Psoas muscle (tissue), 8 donors: Measurements from ENCODE around the gene UBE2O. TPM values are rescaled to one million over a fixed set of nuclear protein-coding genes. Genes with fewer than 3 reads are reported as not detected.

Source experiments
- ATAC-seq, 4 donors: fragments of 200-7000 bp; cut with Tn5 transposase; one replicate each; pipeline ENCODE4 v1.9.1; 2020; ENCODE audit warnings: moderate library complexity in 3 of 4, mild to moderate bottlenecking in 2 of 4
- DNase-seq, 2 donors: peaks; one replicate each; pipeline ENCODE4 v3.0.0-alpha.2; 2020
- H3K27ac ChIP-seq: fragments of 200-600 bp; one replicate; pipeline ENCODE4 v1.8.0; 2022
- H3K27me3 ChIP-seq, 3 donors: fragments of 200-600 bp in 1 of 3; one replicate each; pipeline versions ENCODE4 v1.6.1 to v1.8.0; 2013 to 2022; ENCODE audit warnings: low read length in 2 of 3, mild to moderate bottlenecking in 2 of 3, moderate library complexity in 1 of 3; ENCODE audit not compliant: insufficient read depth in 3 of 3
- H3K36me3 ChIP-seq, 2 donors: fragments of 200-600 bp in 1 of 2; one replicate each; pipeline versions ENCODE4 v1.6.1 to v1.8.0; 2013 to 2022; ENCODE audit warnings: low read depth in 1 of 2, mild to moderate bottlenecking in 1 of 2, moderate library complexity in 1 of 2; ENCODE audit not compliant: insufficient read depth in 1 of 2
- H3K4me1 ChIP-seq: fragments of 200-600 bp; one replicate; pipeline ENCODE4 v1.8.0; 2022
- H3K4me3 ChIP-seq: fragments of 200-600 bp; one replicate; pipeline ENCODE4 v1.8.0; 2022; ENCODE audit warnings: mild to moderate bottlenecking
- H3K9me3 ChIP-seq: fragments of 200-600 bp; one replicate; pipeline ENCODE4 v1.8.0; 2022
- WGBS, 3 donors: extraction: QIAGEN DNeasy Blood & Tissue Kit; methylation state at CpG; one replicate each; pipeline versions ENCODE4 v1.1.6 to v1.1.7; 2013; 5-methylcytosine and 5-hydroxymethylcytosine counted together
- intact Hi-C, 2 donors: fragments of 100-400 bp; cut with DNase I; formaldehyde crosslinking; loops; one replicate each; pipeline versions ENCODE4 v1.11.0 to v1.14.2; 2022
- polyA plus RNA-seq, 3 donors: library from polyadenylated mRNA; stranded (reverse); fragments of 200-250 nt; gene quantifications; one replicate each; pipeline ENCODE4 v1.2.3, GENCODE V29; 2013
- total RNA-seq, 4 donors: library from RNA; stranded (reverse); fragmentation: NEBNext Ultra II Directional in 2 of 4; extraction: Animal tissue kit (Norgen Biotek cat#: 25700) in 2 of 4; gene quantifications; one replicate each; pipeline versions ENCODE4 v1.2.1 to v1.2.4, GENCODE V29; 2021 to 2023
- TF ChIP-seq, protein P1 (sequence below): fragments of 200-600 bp; IDR thresholded peaks from one replicate; pipeline ENCODE4 v1.8.0; 2022; ENCODE audit warnings: antibody characterized with exemption
- donor health status: healthy with polysubstance abuse.
- donor health status: DM: no; HTN: no; CAD: no; lungs with moderate emphysema.
- donor health status: Bipolar disorder and iron deficiency.
- donor health status: healthy.
- donor health status: DM: yes; HTN: yes; CAD: no.
- donor health status: DM: no; HTN: no; CAD: no.
- donor health status: DM: no; HTN: no; CAD: no.
- donor health status: DM: yes; HTN: yes; CAD: no.

UBE2O gene
- total and polyA plus RNA-seq, 7 donors = 11.6 to 45.5 (median 37.3) TPM

DNA sequence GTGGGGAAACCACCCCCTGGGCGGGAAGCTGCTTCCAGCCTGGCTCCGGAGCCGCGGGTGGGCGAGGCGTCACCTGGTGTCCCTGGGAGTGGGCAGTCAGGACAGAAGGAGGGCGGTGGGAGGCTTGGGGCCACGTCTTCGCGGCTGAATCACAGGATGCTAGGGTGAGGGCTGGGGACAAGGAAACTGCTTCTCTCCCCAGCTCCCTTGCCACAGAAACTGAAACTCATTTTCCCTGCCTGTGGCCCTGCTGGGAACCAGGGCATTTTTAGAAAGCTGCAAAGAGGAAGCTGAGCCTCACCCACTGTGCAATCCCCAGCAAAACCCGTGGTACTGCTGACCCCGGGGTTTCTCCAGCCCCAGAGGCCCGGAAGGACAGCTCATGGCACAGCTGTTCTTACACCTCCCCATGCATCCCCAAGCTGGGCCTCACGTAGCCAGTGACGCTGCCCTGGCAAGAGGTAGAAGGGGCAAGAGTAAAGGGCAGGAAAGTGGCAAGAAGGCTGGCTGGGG, 40.1 kb upstream of the UBE2O start:
- TF ChIP-seq, protein P1, sequence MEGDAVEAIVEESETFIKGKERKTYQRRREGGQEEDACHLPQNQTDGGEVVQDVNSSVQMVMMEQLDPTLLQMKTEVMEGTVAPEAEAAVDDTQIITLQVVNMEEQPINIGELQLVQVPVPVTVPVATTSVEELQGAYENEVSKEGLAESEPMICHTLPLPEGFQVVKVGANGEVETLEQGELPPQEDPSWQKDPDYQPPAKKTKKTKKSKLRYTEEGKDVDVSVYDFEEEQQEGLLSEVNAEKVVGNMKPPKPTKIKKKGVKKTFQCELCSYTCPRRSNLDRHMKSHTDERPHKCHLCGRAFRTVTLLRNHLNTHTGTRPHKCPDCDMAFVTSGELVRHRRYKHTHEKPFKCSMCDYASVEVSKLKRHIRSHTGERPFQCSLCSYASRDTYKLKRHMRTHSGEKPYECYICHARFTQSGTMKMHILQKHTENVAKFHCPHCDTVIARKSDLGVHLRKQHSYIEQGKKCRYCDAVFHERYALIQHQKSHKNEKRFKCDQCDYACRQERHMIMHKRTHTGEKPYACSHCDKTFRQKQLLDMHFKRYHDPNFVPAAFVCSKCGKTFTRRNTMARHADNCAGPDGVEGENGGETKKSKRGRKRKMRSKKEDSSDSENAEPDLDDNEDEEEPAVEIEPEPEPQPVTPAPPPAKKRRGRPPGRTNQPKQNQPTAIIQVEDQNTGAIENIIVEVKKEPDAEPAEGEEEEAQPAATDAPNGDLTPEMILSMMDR = no peak
- intact Hi-C loops = no loop called here
- Histone ChIP-seq H3K4me1 (peaks cover 39% of the 10 kb centered on the region), H3K27ac (peak overlapping the region; percentile 57), H3K36me3 (no peaks in the 10 kb centered on the region), H3K27me3 (no peaks in the 10 kb centered on the region), H3K9me3 (no peaks in the 10 kb centered on the region), H3K4me3 (no peak overlapping the region)
- peak; percentile 71 to 78 for DNase-seq
- 15 to 21% (median 21%) methylated on average over 11 to 15 of the region's 15 CpGs for WGBS, 3 donors
- peak; percentile 42 to 68 (median 62) for ATAC-seq

- no peaks in the 10 kb centered on the region for H3K9me3 ChIP-seq
- H3K27me3 ChIP-seq = no peaks in the 10 kb centered on the region
- TF ChIP-seq, protein P1 = no peak
- peak overlapping the region; percentile 57 for H3K27ac ChIP-seq
- no peak for DNase-seq
- no peak overlapping the region for H3K4me3 ChIP-seq
- H3K4me1 ChIP-seq = peaks cover 32% of the 10 kb centered on the region
- H3K36me3 ChIP-seq = peaks cover 0 to 6% of the 10 kb centered on the region in 2 donors
- intact Hi-C loops = no loop called here
- ATAC-seq = peak in 3 of 4 donors; percentile 21 to 26 (median 23)
- WGBS, 3 donors = 67 to 71% (median 68%) methylated on average over 10 to 11 of the region's 11 CpGs
Measured at GRCh38 chr17:76492123-76492988, 39.4 kb upstream of the UBE2O start.

DNA sequence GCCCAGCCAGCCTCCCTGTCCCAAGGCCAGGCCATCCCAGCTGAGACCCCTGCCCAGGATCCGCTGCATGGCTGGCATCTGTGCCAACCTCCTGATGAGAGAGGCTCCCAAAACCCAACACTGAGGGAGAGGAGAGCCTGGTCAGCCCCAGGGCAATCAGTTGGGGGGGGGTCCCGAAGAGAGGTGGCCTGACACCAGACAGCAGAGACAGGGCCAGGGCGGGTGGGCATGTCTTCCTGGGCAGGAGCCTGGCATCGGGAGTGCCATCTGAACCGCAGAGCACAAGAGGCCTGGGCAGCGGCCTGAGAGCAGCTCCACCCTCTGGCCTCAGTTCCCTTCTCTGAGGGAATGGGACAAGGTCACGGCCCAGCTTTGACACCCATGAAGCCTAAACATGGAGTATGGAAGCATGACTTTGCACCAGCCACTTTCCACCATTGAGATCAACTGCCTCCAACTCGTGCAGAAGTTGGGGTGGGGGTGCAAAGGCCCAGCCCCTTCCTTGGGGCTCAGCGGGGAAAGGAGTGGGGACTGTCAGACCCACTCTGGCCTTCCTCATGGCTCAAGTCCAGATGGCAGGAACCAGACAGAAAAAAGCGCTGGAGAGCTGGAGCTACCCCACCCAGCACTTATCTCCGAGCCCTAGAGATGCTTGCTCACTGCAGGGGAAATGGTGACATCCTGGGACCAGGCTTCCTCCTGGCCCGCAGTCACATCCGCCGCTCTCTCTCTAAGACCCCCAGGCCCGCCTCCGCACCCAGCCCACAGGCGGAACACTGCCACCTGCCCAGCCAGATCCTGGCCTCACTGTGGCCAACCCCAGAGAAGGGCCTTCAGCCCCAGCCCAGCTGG, 38.5 kb upstream of the UBE2O start:
- TF ChIP-seq, protein P1 = no peak
- ATAC-seq (peak in 1 of 4 donors; percentile 2), DNase-seq (no peak)
- peaks cover 26% of the 10 kb centered on the region for H3K4me1 ChIP-seq
- no peaks in the 10 kb centered on the region for H3K9me3 ChIP-seq
- peak overlapping the region; percentile 57 for H3K27ac ChIP-seq
- H3K27me3 ChIP-seq = no peaks in the 10 kb centered on the region
- 85 to 91% (median 89%) methylated on average over 16 to 17 of the region's 17 CpGs for WGBS, 3 donors
- H3K36me3 ChIP-seq = peaks cover 0 to 9% of the 10 kb centered on the region in 2 donors
- intact Hi-C loops = no loop called here
- no peak overlapping the region for H3K4me3 ChIP-seq

DNA sequence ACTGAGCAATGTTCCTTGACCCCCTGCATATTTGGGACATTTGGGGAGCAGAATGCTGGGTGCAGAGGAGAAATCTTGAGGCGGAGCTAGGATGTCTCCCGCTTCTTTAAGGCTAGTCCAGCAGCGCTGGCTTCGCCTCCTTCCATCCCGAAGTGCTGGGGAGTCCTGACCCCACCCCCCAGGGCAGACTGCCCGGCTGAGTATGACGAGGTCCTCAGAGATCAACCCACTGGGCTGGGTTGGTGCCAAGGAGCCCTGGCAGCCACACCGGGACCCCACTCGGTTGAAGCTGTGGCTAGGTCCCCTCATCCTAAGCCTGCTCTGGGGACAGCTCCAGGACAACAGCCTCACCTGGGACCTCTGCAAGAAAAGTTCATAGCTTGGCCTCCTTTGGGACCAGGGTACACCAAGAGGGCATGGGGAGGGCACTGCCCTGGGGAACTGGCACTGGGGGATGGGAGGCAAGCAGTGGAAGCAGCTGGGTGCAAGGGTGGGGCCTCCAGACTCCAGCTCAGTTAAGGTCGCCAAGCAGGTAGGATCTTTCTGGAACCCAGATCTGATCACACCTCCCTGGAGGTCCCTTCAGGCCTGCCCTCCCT, 37.3 kb upstream of the UBE2O start:
- DNase-seq (no peak), ATAC-seq (no peak)
- Histone ChIP-seq H3K4me1 (peaks cover 22% of the 10 kb centered on the region), H3K9me3 (no peaks in the 10 kb centered on the region), H3K27ac (no peak overlapping the region), H3K36me3 (peaks cover 0 to 9% of the 10 kb centered on the region in 2 donors), H3K4me3 (no peak overlapping the region), H3K27me3 (no peaks in the 10 kb centered on the region)
- TF ChIP-seq, protein P1 = no peak
- WGBS, 3 donors = 73 to 79% (median 73%) methylated on average over 10 of the region's 10 CpGs
- intact Hi-C loops = no loop called here
